GM12891 (cell line): Measurements from ENCODE around the gene PSMB3.

Source experiments
- POLR2A ChIP-seq: IDR thresholded peaks from 2 replicates; pipeline ENCODE4 v1.6.1; 2011; ENCODE audit warnings: low read depth, low read length, control low read depth
- POLR2AphosphoS5 ChIP-seq: IDR thresholded peaks from 2 replicates; pipeline ENCODE4 v1.6.1; 2011; ENCODE audit warnings: low read depth, low read length, control low read depth
- TAF1 ChIP-seq: IDR thresholded peaks from 2 replicates; pipeline ENCODE4 v1.6.1; 2011; ENCODE audit warnings: low read depth, low read length, control low read depth

DNA sequence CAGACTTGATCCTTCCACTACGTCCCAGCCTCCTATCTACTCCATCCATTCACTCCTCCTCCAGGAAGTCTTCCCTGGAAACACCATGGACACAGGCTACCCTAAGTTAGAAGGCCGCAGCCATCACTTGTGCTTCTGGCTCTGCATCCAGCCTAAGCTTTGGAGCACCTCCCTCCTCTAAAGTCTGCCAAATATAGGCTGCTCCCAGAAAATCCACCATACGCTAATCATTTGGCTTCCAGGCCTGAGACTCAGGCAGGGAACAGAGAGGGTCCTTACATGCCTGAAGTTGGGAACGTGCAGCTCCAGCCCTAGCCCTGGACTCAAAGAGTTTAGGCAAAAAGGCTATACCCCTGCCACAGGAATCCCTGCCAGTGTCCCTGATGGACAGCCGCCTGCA is 11.1 kb upstream of the PSMB3 start:
- TF ChIP-seq POLR2A (no peak), TAF1 (no peak), POLR2AphosphoS5 (no peak)
